Upper lobe of left lung (tissue), 4 donors: Measurements from ENCODE around the gene CALR3.

Source experiments
- CTCF ChIP-seq, 6 experiments: fragments of 450-650 bp in 4 of 6; fragments of 200-600 bp in 2 of 6; sonication (generic) in 2 of 6; IDR thresholded peaks; one replicate each; pipeline ENCODE4 v1.5.1; 2016 to 2019; ENCODE audit warnings: antibody characterized with exemption in 6 of 6
- EP300 ChIP-seq, 4 donors: sonication (generic); formaldehyde crosslinking; IDR thresholded peaks; one replicate each; pipeline ENCODE4 v1.5.1; 2017; ENCODE audit warnings: antibody characterized with exemption in 4 of 4, control low read depth in 2 of 4
- POLR2A ChIP-seq, 4 donors: fragments of 450-650 bp; IDR thresholded peaks; one replicate each; pipeline ENCODE4 v1.5.1; 2016 to 2017; ENCODE audit warnings: antibody characterized with exemption in 4 of 4, mild to moderate bottlenecking in 2 of 4
- POLR2AphosphoS5 ChIP-seq, 2 donors: sonication (generic); formaldehyde crosslinking; IDR thresholded peaks; one replicate each; pipeline ENCODE4 v1.5.1; 2017; ENCODE audit warnings: antibody characterized with exemption in 2 of 2

GRCh38 chr19:16535381-16535780 is 39.4 kb upstream of the CALR3 start:
- no peak for TF ChIP-seq CTCF (IDR thresholded peaks at IDR 0.05)
- TF ChIP-seq POLR2A (IDR thresholded peaks at IDR 0.05): no peak
- no peak for TF ChIP-seq POLR2AphosphoS5 (IDR thresholded peaks at IDR 0.05)
- no peak for TF ChIP-seq EP300 (IDR thresholded peaks at IDR 0.05)
